Caco-2 (cell line): ENCODE results near the gene MYO1E. TPM values are rescaled to one million over a fixed set of nuclear protein-coding genes. Genes with fewer than 3 reads are reported as not detected.

Experiments used
- BruUV-seq: library from RNA; stranded (reverse); fragments of 400-500 nt; replicated peaks from 2 replicates; lab custom pipeline; 2021; lab: Mats Ljungman, UMichigan
- CTCF ChIA-PET: fragments of 300-600 bp; sonication (Branson Sonifier 250); formaldehyde crosslinking; loops from one replicate; lab custom pipeline; 2022; ENCODE audit warnings: antibody characterized with exemption; lab: Charles Lee
- POLR2A ChIA-PET: fragments of 300-600 bp; sonication (Branson Sonifier 250); formaldehyde crosslinking; loops from one replicate; lab custom pipeline; 2022; ENCODE audit warnings: antibody characterized with exemption; lab: Charles Lee
- DNase-seq, 2 experiments: peaks; one replicate each; pipeline versions ENCODE4 v3.0.0 to v3.0.0-alpha.2; 2020 to 2022
- H3K27me3 ChIP-seq: replicated peaks from 2 replicates; pipeline ENCODE4 v1.6.0; 2011; ENCODE audit warnings: low read length; ENCODE audit not compliant: control insufficient read depth, insufficient read depth
- H3K36me3 ChIP-seq: 2 replicates; pipeline ENCODE4 v1.5.1; 2011; ENCODE audit warnings: low read length; ENCODE audit not compliant: control insufficient read depth, insufficient read depth
- H3K4me1 ChIP-seq: fragments of 250-450 bp; sonication (Bioruptor Pico); 2 replicates; pipeline ENCODE4 v1.5.1; 2020; ENCODE audit warnings: mild to moderate bottlenecking
- H3K4me3 ChIP-seq: 2 replicates; pipeline ENCODE4 v1.5.1; 2011; ENCODE audit warnings: low read depth, mild to moderate bottlenecking, control low read depth, low read length
- H3K9me3 ChIP-seq: fragments of 250-450 bp; sonication (Bioruptor Pico); 2 replicates; pipeline ENCODE4 v1.5.1; 2020; ENCODE audit warnings: mild to moderate bottlenecking, moderate library complexity
- H3K27ac Mint-ChIP-seq: one replicate; pipeline ENCODE4 v1.8.0; 2022; ENCODE audit warnings: mixed read lengths; ENCODE audit not compliant: unreplicated experiment
- H3K27me3 Mint-ChIP-seq: one replicate; pipeline ENCODE4 v1.8.0; 2022; ENCODE audit warnings: mixed read lengths; ENCODE audit not compliant: insufficient read depth, unreplicated experiment
- H3K36me3 Mint-ChIP-seq: one replicate; pipeline ENCODE4 v1.8.0; 2022; ENCODE audit warnings: mild to moderate bottlenecking, mixed read lengths; ENCODE audit not compliant: insufficient read depth, unreplicated experiment
- H3K4me1 Mint-ChIP-seq: one replicate; pipeline ENCODE4 v1.8.0; 2022; ENCODE audit warnings: low read depth, mixed read lengths; ENCODE audit not compliant: unreplicated experiment
- H3K4me3 Mint-ChIP-seq: one replicate; pipeline ENCODE4 v1.8.0; 2022; ENCODE audit warnings: mild to moderate bottlenecking, moderate library complexity, mixed read lengths; ENCODE audit not compliant: unreplicated experiment
- H3K9me3 Mint-ChIP-seq: one replicate; pipeline ENCODE4 v1.8.0; 2022; ENCODE audit warnings: mixed read lengths; ENCODE audit not compliant: unreplicated experiment
- CTCF ChIP-seq, 2 experiments: fragments of 200-600 bp in 1 of 2; IDR thresholded peaks; 1 replicate in 1 of 2; 2 replicates in 1 of 2; pipeline versions ENCODE4 v1.5.1 to v1.8.0; 2011 to 2022; ENCODE audit warnings: antibody characterized with exemption in 1 of 2, control low read depth in 1 of 2, inconsistent platforms in 1 of 2, low read depth in 1 of 2, low read length in 1 of 2, mild to moderate bottlenecking in 1 of 2, moderate library complexity in 1 of 2; ENCODE audit not compliant: insufficient read depth in 1 of 2, severe bottlenecking in 1 of 2, unreplicated experiment in 1 of 2
- intact Hi-C: fragments of 100-400 bp; cut with micrococcal nuclease; formaldehyde crosslinking; loops from one replicate; pipeline ENCODE4 v1.10.0; 2022; ENCODE audit not compliant: unreplicated experiment
- total RNA-seq: library from RNA; stranded (reverse); gene quantifications from 2 replicates; pipeline ENCODE4 v1.2.3, GENCODE V29; 2022

MYO1E gene
- total RNA-seq, 1 experiment from 2014 or later, result 187 TPM

GRCh38 chr15:59294574-59295260, 78.0 kb downstream of the MYO1E start:
- POLR2A ChIA-PET, result no interaction called here
- DNase-seq, result no peak
- H3K4me3 ChIP-seq, result no peak overlapping the region
- peaks cover 36% of the 10 kb centered on the region for H3K4me1 ChIP-seq
- H3K27ac Mint-ChIP-seq, result peak overlapping the region; percentile 19
- CTCF ChIA-PET, result no interaction called here
- H3K27me3 Mint-ChIP-seq, result no peaks in the 10 kb centered on the region
- peaks cover 12% of the 10 kb centered on the region for H3K4me1 Mint-ChIP-seq
- TF ChIP-seq CTCF (IDR thresholded peaks at IDR 0.05; ENCODE audit: insufficient read depth in 1 of 2, low read depth in 1 of 2, low read length in 1 of 2, severe bottlenecking in 1 of 2, unreplicated experiment in 1 of 2), result no peak
- H3K9me3 ChIP-seq, result no peaks in the 10 kb centered on the region
- no TSS peak for BruUV-seq
- intact Hi-C loops, result no loop called here
- peaks cover 20% of the 10 kb centered on the region for H3K36me3 Mint-ChIP-seq
- H3K27me3 ChIP-seq, result no peaks in the 10 kb centered on the region
- H3K36me3 ChIP-seq, result no peaks in the 10 kb centered on the region
- no peak overlapping the region for H3K4me3 Mint-ChIP-seq
- no peaks in the 10 kb centered on the region for H3K9me3 Mint-ChIP-seq

- Histone ChIP-seq H3K4me1 (peaks cover 20% of the 10 kb centered on the region), H3K27me3 (no peaks in the 10 kb centered on the region), H3K36me3 (no peaks in the 10 kb centered on the region), H3K9me3 (no peaks in the 10 kb centered on the region), H3K4me3 (no peak overlapping the region)
- intact Hi-C loops, result no loop called here
- ChIA-PET POLR2A (no interaction called here), CTCF (no interaction called here)
- BruUV-seq, result no TSS peak
- Mint-ChIP-seq H3K27me3 (no peaks in the 10 kb centered on the region), H3K4me1 (peaks cover 12% of the 10 kb centered on the region), H3K4me3 (no peak overlapping the region), H3K27ac (no peak overlapping the region), H3K36me3 (peaks cover 30% of the 10 kb centered on the region), H3K9me3 (no peaks in the 10 kb centered on the region)
- TF ChIP-seq CTCF (IDR thresholded peaks at IDR 0.05; ENCODE audit: insufficient read depth in 1 of 2, low read depth in 1 of 2, low read length in 1 of 2, severe bottlenecking in 1 of 2, unreplicated experiment in 1 of 2), result no peak
- DNase-seq, result no peak
Observed at GRCh38 chr15:59292442-59293151, 80.1 kb downstream of the MYO1E start.

- Mint-ChIP-seq H3K9me3 (no peaks in the 10 kb centered on the region), H3K36me3 (peaks cover 20% of the 10 kb centered on the region), H3K4me3 (no peak overlapping the region), H3K27me3 (no peaks in the 10 kb centered on the region), H3K27ac (no peak overlapping the region), H3K4me1 (peaks cover 12% of the 10 kb centered on the region)
- POLR2A ChIA-PET, result no interaction called here
- no peak overlapping the region for H3K4me3 ChIP-seq
- H3K9me3 ChIP-seq, result no peaks in the 10 kb centered on the region
- H3K27me3 ChIP-seq, result no peaks in the 10 kb centered on the region
- H3K4me1 ChIP-seq, result peaks cover 20% of the 10 kb centered on the region
- BruUV-seq, result no TSS peak
- H3K36me3 ChIP-seq, result no peaks in the 10 kb centered on the region
- DNase-seq, result no peak
- intact Hi-C loops, result no loop called here
- TF ChIP-seq CTCF (IDR thresholded peaks at IDR 0.05; ENCODE audit: insufficient read depth in 1 of 2, low read depth in 1 of 2, low read length in 1 of 2, severe bottlenecking in 1 of 2, unreplicated experiment in 1 of 2), result no peak
- CTCF ChIA-PET, result interaction anchor here (0.5 kb wide), 1 partner anchor 229 kb away, joined by 3 read pairs; no protein-coding TSS in a partner anchor
Observed at GRCh38 chr15:59291213-59291549, 81.5 kb downstream of the MYO1E start.
